HG03280 (cell line): ENCODE results near the gene YY1AP1.
"Not testable (repeated sequence)": the region's sequence is repeated elsewhere in the genome, so short reads cannot be mapped to it uniquely, and the experiment has no call there.

ENCODE experiments used
- ATAC-seq: cut with Tn5 transposase; IDR thresholded peaks from one replicate; pipeline ENCODE4 v1.9.1; 2021; ENCODE audit warnings: mild to moderate bottlenecking, moderate library complexity; ENCODE audit not compliant: unreplicated experiment

YY1AP1 gene

GRCh38 chr1:155688324-155689080 lies at the start of gene YY1AP1:
Gene YY1AP1 (minus strand): TSS chr1:155688774. CDS start chr1:155680436, 8,338 bp downstream.
- ATAC-seq, result peak; percentile 90

- no peak for ATAC-seq
These were observed 40.7 kb upstream of the YY1AP1 start for GRCh38 chr1:155729031-155729898.

GRCh38 chr1:155725142-155725541 lies 36.6 kb upstream of the YY1AP1 start:
- ATAC-seq, result no peak

- ATAC-seq, result no peak
These were observed 31.1 kb upstream of the YY1AP1 start for GRCh38 chr1:155719703-155720102.

- not testable (repeated sequence) for ATAC-seq
These were observed 30.0 kb upstream of the YY1AP1 start for GRCh38 chr1:155718524-155719115.

- ATAC-seq, result no peak
These were observed 28.5 kb upstream of the YY1AP1 start for GRCh38 chr1:155717041-155717440.

GRCh38 chr1:155715777-155716176 lies 27.2 kb upstream of the YY1AP1 start:
- ATAC-seq, result no peak

GRCh38 chr1:155715056-155715455 lies 26.5 kb upstream of the YY1AP1 start:
- ATAC-seq, result not testable (repeated sequence)

- ATAC-seq, result no peak
These were observed 24.5 kb upstream of the YY1AP1 start for GRCh38 chr1:155713075-155713474.

GRCh38 chr1:155712636-155713035 lies 24.1 kb upstream of the YY1AP1 start:
- not testable (repeated sequence) for ATAC-seq

GRCh38 chr1:155711457-155711856 lies 22.9 kb upstream of the YY1AP1 start:
- ATAC-seq, result not testable (repeated sequence)

- ATAC-seq, result no peak
These were observed 20.8 kb upstream of the YY1AP1 start for GRCh38 chr1:155709391-155709790.

GRCh38 chr1:155706139-155706538 lies 17.6 kb upstream of the YY1AP1 start:
- no peak for ATAC-seq

GRCh38 chr1:155704414-155704813 lies 15.8 kb upstream of the YY1AP1 start:
- ATAC-seq, result not testable (repeated sequence)

GRCh38 chr1:155703216-155703615 lies 14.6 kb upstream of the YY1AP1 start:
- no peak for ATAC-seq

- ATAC-seq, result not testable (repeated sequence)
These were observed 13.1 kb upstream of the YY1AP1 start for GRCh38 chr1:155701675-155702074.

- ATAC-seq, result not testable (repeated sequence)
These were observed 10.5 kb upstream of the YY1AP1 start for GRCh38 chr1:155699062-155699461.

- ATAC-seq, result no peak
These were observed 9.9 kb upstream of the YY1AP1 start for GRCh38 chr1:155698382-155699038.

GRCh38 chr1:155697616-155698015 lies 9.0 kb upstream of the YY1AP1 start:
- not testable (repeated sequence) for ATAC-seq

- ATAC-seq, result no peak
These were observed 8.5 kb upstream of the YY1AP1 start for GRCh38 chr1:155697046-155697445.

- ATAC-seq, result no peak
These were observed 8.0 kb upstream of the YY1AP1 start for GRCh38 chr1:155696524-155696923.
